ENCODE data around the gene CYTH1.
A peak's percentile ranks its signal among the peaks of the same experiment; 100 is the strongest.

Gene CYTH1

GRCh38 chr17:78825696-78826095, 43.6 kb upstream of the CYTH1 start:
- peaks cover 56% of the 10 kb centered on the region for H3K36me3 ChIP-seq (replicated peaks)
- DNase-seq, result no peak
- no peaks in the 10 kb centered on the region for H3K27me3 ChIP-seq (replicated peaks)
- in situ Hi-C loops (cut with HindIII; ENCODE audit: low pct_ligation_motif_present, low sequenced_read_pairs), result no loop called here
- TF ChIP-seq, protein P1, sequence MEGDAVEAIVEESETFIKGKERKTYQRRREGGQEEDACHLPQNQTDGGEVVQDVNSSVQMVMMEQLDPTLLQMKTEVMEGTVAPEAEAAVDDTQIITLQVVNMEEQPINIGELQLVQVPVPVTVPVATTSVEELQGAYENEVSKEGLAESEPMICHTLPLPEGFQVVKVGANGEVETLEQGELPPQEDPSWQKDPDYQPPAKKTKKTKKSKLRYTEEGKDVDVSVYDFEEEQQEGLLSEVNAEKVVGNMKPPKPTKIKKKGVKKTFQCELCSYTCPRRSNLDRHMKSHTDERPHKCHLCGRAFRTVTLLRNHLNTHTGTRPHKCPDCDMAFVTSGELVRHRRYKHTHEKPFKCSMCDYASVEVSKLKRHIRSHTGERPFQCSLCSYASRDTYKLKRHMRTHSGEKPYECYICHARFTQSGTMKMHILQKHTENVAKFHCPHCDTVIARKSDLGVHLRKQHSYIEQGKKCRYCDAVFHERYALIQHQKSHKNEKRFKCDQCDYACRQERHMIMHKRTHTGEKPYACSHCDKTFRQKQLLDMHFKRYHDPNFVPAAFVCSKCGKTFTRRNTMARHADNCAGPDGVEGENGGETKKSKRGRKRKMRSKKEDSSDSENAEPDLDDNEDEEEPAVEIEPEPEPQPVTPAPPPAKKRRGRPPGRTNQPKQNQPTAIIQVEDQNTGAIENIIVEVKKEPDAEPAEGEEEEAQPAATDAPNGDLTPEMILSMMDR (IDR thresholded peaks at IDR 0.05; ENCODE audit: low read depth, low read length, missing control alignments), result no peak
- H3K4me3 ChIP-seq (ENCODE audit: low read depth, low read length), result no peak overlapping the region
- peak overlapping the region; percentile 94 for H3K27ac ChIP-seq

- TF ChIP-seq, protein P1 (IDR thresholded peaks at IDR 0.05; ENCODE audit: low read depth, low read length, missing control alignments), result no peak
- H3K27me3 ChIP-seq (replicated peaks), result no peaks in the 10 kb centered on the region
- H3K4me3 ChIP-seq (ENCODE audit: low read depth, low read length), result no peak overlapping the region
- in situ Hi-C loops (cut with HindIII; ENCODE audit: low pct_ligation_motif_present, low sequenced_read_pairs), result no loop called here
- DNase-seq, result no peak
- peaks cover 61% of the 10 kb centered on the region for H3K36me3 ChIP-seq (replicated peaks)
- no peak overlapping the region for H3K27ac ChIP-seq
Observed at GRCh38 chr17:78824240-78824639, 42.2 kb upstream of the CYTH1 start.

- Histone ChIP-seq H3K4me3 (ENCODE audit: low read depth, low read length) (no peak overlapping the region), H3K36me3 (replicated peaks) (peaks cover 65% of the 10 kb centered on the region), H3K27me3 (replicated peaks) (no peaks in the 10 kb centered on the region), H3K27ac (peak overlapping the region; percentile 89)
- no peak for DNase-seq
- in situ Hi-C loops (cut with HindIII; ENCODE audit: low pct_ligation_motif_present, low sequenced_read_pairs), result no loop called here
- TF ChIP-seq, protein P1 (IDR thresholded peaks at IDR 0.05; ENCODE audit: low read depth, low read length, missing control alignments), result peak; percentile 45
Observed at GRCh38 chr17:78823282-78824046, 41.4 kb upstream of the CYTH1 start.

GRCh38 chr17:78822552-78822951, 40.5 kb upstream of the CYTH1 start:
- peak; percentile 92 for DNase-seq
- Histone ChIP-seq H3K36me3 (replicated peaks) (peaks cover 66% of the 10 kb centered on the region), H3K27ac (peak overlapping the region; percentile 89), H3K27me3 (replicated peaks) (no peaks in the 10 kb centered on the region), H3K4me3 (ENCODE audit: low read depth, low read length) (no peak overlapping the region)
- in situ Hi-C loops (cut with HindIII; ENCODE audit: low pct_ligation_motif_present, low sequenced_read_pairs), result no loop called here
- TF ChIP-seq, protein P1 (IDR thresholded peaks at IDR 0.05; ENCODE audit: low read depth, low read length, missing control alignments), result no peak

GRCh38 chr17:78821961-78822360, 39.9 kb upstream of the CYTH1 start:
- H3K4me3 ChIP-seq (ENCODE audit: low read depth, low read length), result no peak overlapping the region
- in situ Hi-C loops (cut with HindIII; ENCODE audit: low pct_ligation_motif_present, low sequenced_read_pairs), result no loop called here
- no peaks in the 10 kb centered on the region for H3K27me3 ChIP-seq (replicated peaks)
- TF ChIP-seq, protein P1 (IDR thresholded peaks at IDR 0.05; ENCODE audit: low read depth, low read length, missing control alignments), result no peak
- H3K27ac ChIP-seq, result peak overlapping the region; percentile 89
- DNase-seq, result no peak
- H3K36me3 ChIP-seq (replicated peaks), result peaks cover 67% of the 10 kb centered on the region

DNA sequence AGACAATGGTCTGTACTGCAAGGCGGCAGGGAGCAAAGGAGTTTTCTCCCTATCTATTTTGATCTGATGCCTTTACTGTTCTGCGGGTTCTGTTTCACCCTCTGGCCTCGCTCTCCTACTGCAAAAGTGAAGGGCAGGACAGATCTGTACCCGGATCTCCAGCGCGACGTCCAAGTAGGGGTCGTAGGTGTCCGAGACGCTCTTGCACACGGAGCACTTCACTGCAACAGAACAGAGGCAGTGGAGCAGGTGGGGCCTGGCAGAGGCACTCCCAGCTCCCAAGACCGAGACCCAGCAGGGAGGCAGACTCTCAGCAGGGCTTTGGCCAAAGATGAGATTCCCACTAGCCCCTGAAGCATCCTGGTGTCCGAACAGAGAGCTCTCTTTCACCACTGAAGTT, 38.8 kb upstream of the CYTH1 start:
- TF ChIP-seq, protein P1 (IDR thresholded peaks at IDR 0.05; ENCODE audit: low read depth, low read length, missing control alignments), result no peak
- peaks cover 65% of the 10 kb centered on the region for H3K36me3 ChIP-seq (replicated peaks)
- in situ Hi-C loops (cut with HindIII; ENCODE audit: low pct_ligation_motif_present, low sequenced_read_pairs), result no loop called here
- no peak overlapping the region for H3K4me3 ChIP-seq (ENCODE audit: low read depth, low read length)
- H3K27me3 ChIP-seq (replicated peaks), result no peaks in the 10 kb centered on the region
- H3K27ac ChIP-seq, result no peak overlapping the region
- DNase-seq, result no peak

Measured in brain microvascular endothelial cell (primary cell).